Measurements from ENCODE around the gene INHBE. TPM values are rescaled to one million over a fixed set of nuclear protein-coding genes. Genes with fewer than 3 reads are reported as not detected.

INHBE gene
- total and polyA plus RNA-seq, 2 experiments from 2014 or later, result 0.23 to 0.74 TPM

DNA sequence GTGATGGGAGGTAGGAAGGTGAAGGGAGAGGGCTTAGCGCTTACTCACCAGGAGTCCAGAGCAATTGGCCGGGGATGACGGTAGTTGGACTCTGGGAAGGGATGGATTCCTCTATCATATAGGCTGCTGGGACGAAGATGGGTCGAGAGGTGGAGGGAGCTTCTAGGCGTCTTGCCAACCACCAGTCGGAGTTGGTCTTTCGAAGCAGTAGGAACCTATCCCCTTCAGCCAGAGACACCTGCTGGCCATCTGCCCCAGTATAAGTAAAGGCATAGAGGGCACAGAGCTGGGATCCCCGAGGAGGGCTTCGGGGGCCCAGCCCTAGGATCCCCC is 23.9 kb downstream of the INHBE start:
- Histone ChIP-seq H3K4me3 (no peak overlapping the region), H3K4me1 (ENCODE audit: low read depth) (no peaks in the 10 kb centered on the region), H3K27ac (no peak overlapping the region), H3K27me3 (peaks cover 58% of the 10 kb centered on the region), H3K36me3 (no peaks in the 10 kb centered on the region), H3K9me3 (ENCODE audit: low read depth) (no peaks in the 10 kb centered on the region)
- no peak for DNase-seq (ENCODE audit: low read depth in 1 of 2, low spot score in 1 of 2)
- TF ChIP-seq, protein P1, sequence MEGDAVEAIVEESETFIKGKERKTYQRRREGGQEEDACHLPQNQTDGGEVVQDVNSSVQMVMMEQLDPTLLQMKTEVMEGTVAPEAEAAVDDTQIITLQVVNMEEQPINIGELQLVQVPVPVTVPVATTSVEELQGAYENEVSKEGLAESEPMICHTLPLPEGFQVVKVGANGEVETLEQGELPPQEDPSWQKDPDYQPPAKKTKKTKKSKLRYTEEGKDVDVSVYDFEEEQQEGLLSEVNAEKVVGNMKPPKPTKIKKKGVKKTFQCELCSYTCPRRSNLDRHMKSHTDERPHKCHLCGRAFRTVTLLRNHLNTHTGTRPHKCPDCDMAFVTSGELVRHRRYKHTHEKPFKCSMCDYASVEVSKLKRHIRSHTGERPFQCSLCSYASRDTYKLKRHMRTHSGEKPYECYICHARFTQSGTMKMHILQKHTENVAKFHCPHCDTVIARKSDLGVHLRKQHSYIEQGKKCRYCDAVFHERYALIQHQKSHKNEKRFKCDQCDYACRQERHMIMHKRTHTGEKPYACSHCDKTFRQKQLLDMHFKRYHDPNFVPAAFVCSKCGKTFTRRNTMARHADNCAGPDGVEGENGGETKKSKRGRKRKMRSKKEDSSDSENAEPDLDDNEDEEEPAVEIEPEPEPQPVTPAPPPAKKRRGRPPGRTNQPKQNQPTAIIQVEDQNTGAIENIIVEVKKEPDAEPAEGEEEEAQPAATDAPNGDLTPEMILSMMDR (IDR thresholded peaks at IDR 0.05; ENCODE audit: low read depth, low read length), result no peak

DNA sequence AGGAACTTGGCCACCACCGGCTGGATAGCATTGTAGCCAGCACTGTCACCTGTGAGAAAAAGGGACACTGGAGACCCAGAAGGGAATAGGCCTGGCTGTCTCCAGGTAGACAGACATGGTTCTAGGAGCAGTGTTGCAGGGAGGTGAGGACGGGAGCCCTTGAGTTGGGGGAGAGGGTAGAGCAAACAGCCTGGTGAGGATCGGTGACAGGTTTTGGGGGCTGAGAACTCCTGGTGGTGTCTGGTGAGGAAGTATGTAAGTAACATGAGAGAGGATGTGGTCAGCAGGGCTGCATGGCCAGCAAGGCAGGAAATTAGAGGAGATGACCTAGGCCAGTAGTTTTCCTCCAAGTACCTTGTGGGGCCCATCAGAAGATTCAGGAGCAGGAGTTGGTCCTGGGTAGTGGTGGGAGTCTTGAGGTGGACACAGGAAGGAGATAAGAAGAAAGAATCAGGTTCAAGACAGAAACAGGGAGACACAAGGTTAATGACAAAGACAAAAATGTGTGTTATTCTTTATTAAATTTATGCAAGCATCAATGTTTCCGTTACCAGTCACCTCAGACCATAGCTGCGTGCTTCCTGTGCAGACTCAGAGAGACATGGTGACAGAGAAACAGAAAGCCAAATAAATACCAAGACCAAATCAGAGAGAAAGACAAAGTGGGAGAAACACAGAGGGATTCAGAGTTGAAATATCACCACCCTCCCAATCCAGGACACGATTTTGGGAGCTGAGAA is 24.4 kb downstream of the INHBE start, which contains the start of gene ARHGAP9:
TSS of gene ARHGAP9 (minus strand) at position 491 of the 740 bp plus-strand sequence. CDS start at position 31, 460 bp downstream.
- no peak within 1 kb of the TSS for H3K4me3 ChIP-seq
- H3K4me1 ChIP-seq (ENCODE audit: low read depth), result no peaks in the 10 kb centered on the region
- no peak for DNase-seq (ENCODE audit: low read depth in 1 of 2, low spot score in 1 of 2)
- peaks cover 52% of the 10 kb centered on the region for H3K27me3 ChIP-seq
- no peaks in the 10 kb centered on the region for H3K9me3 ChIP-seq (ENCODE audit: low read depth)
- no peaks in the 10 kb centered on the region for H3K36me3 ChIP-seq
- H3K27ac ChIP-seq, result no peak within 1 kb of the TSS
- TF ChIP-seq, protein P1 (IDR thresholded peaks at IDR 0.05; ENCODE audit: low read depth, low read length), result no peak

DNA sequence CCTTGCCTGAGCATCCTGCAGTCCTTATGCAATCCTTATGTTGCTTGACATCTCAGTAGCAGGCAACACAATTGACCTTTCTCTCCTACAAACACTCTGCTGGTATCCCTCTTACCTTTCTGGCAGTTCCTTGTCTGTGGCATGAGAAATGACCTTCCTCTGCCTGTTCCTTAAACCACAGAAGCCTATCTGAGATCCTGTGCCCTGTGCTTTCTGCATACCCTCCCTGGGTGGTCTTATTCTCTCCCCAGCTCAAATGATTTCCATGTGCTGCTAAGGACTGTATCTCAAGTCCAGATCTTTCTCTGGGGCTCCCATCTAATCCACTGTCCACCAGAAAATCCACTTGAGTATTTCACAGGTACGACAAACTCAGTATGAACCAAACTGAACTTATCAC is 26.6 kb downstream of the INHBE start:
- Histone ChIP-seq H3K4me1 (ENCODE audit: low read depth) (no peaks in the 10 kb centered on the region), H3K36me3 (no peaks in the 10 kb centered on the region), H3K9me3 (ENCODE audit: low read depth) (no peaks in the 10 kb centered on the region), H3K4me3 (no peak overlapping the region), H3K27me3 (peaks cover 31% of the 10 kb centered on the region), H3K27ac (no peak overlapping the region)
- DNase-seq (ENCODE audit: low read depth in 1 of 2, low spot score in 1 of 2), result no peak
- TF ChIP-seq, protein P1 (IDR thresholded peaks at IDR 0.05; ENCODE audit: low read depth, low read length), result no peak

DNA sequence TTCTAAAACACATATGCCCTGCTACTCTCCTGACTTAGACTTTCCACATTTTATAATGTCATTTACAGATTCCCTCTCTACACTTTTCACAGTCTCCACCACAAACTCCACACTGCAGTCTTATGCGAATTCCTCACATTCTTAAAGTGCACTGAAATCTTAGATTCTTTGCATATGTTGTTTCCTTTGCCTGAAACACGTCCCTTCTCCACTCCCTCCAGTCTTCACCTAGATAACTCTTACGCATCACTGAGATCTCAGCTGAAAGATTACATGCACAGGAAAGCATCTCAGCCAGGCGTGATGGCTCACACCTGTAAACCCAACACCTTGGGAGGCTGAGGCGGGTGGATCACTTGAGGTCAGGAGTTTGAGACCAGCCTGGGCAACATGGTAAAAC is 28.4 kb downstream of the INHBE start:
- Histone ChIP-seq H3K27ac (no peak overlapping the region), H3K9me3 (ENCODE audit: low read depth) (no peaks in the 10 kb centered on the region), H3K27me3 (peaks cover 13% of the 10 kb centered on the region), H3K4me1 (ENCODE audit: low read depth) (peaks cover under 1% of the 10 kb centered on the region), H3K36me3 (no peaks in the 10 kb centered on the region), H3K4me3 (no peak overlapping the region)
- DNase-seq (ENCODE audit: low read depth in 1 of 2, low spot score in 1 of 2), result peak in 1 of 2 donors; percentile 66
- TF ChIP-seq, protein P1 (IDR thresholded peaks at IDR 0.05; ENCODE audit: low read depth, low read length), result no peak

DNA sequence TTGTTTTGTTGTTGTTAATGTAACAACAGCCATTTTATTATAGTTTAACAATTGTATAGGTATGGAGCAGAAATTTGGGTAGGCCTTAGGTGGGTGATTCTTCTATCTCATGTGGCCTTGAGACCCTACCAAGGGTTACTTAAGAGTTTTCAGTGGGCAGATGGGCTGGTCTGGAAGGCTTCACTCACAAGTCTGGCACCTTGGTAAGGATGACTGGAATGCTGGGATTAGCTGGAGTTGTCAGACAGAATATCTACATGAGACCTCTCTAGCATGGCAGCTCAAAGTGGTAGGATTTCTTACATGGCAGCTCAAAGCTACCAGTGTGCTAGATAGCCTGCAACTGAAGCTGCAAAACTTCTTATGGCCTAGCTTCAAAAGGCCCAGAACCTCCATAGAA is 30.6 kb downstream of the INHBE start:
- Histone ChIP-seq H3K4me1 (ENCODE audit: low read depth) (peaks cover 6% of the 10 kb centered on the region), H3K27me3 (peaks cover 1% of the 10 kb centered on the region), H3K36me3 (peaks cover 5% of the 10 kb centered on the region), H3K27ac (peak overlapping the region; percentile 31), H3K9me3 (ENCODE audit: low read depth) (no peaks in the 10 kb centered on the region), H3K4me3 (no peak overlapping the region)
- DNase-seq (ENCODE audit: low read depth in 1 of 2, low spot score in 1 of 2), result no peak
- TF ChIP-seq, protein P1 (IDR thresholded peaks at IDR 0.05; ENCODE audit: low read depth, low read length), result no peak
